ENCODE results near the gene TRAPPC3.

- TF ChIP-seq, protein P1, sequence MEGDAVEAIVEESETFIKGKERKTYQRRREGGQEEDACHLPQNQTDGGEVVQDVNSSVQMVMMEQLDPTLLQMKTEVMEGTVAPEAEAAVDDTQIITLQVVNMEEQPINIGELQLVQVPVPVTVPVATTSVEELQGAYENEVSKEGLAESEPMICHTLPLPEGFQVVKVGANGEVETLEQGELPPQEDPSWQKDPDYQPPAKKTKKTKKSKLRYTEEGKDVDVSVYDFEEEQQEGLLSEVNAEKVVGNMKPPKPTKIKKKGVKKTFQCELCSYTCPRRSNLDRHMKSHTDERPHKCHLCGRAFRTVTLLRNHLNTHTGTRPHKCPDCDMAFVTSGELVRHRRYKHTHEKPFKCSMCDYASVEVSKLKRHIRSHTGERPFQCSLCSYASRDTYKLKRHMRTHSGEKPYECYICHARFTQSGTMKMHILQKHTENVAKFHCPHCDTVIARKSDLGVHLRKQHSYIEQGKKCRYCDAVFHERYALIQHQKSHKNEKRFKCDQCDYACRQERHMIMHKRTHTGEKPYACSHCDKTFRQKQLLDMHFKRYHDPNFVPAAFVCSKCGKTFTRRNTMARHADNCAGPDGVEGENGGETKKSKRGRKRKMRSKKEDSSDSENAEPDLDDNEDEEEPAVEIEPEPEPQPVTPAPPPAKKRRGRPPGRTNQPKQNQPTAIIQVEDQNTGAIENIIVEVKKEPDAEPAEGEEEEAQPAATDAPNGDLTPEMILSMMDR (conservative IDR thresholded peaks at IDR 0.05 in 1 of 2, IDR thresholded peaks at IDR 0.05 in 1 of 2; ENCODE audit: extremely low read depth in 1 of 2, insufficient read depth in 1 of 2, low read depth in 1 of 2, low read length in 2 of 2): no peak
- TF ChIP-seq EZH2 (IDR thresholded peaks at IDR 0.05; ENCODE audit: borderline replicate concordance, low read length): no peak
Observed at GRCh38 chr1:36108314-36108713, 41.0 kb downstream of the TRAPPC3 start.
